CD4-positive, alpha-beta T cell treated with Interleukin-17A for 1 hour (primary cell): ENCODE results near the gene PARP2.

Experiments
- DNase-seq: peaks from one replicate; pipeline ENCODE4 v3.0.0-alpha.2; 2020

The PARP2 gene

GRCh38 chr14:20400965-20401593 lies 57.6 kb downstream of the PARP2 start:
- DNase-seq: no peak

GRCh38 chr14:20403521-20403920 lies 60.1 kb downstream of the PARP2 start:
- no peak for DNase-seq
